HUES64 (cell line): ENCODE data around the gene SPACDR.

Experiments
- H3K27ac ChIP-seq: 2 replicates; pipeline ENCODE4 v1.7.0; 2013; ENCODE audit warnings: low read depth, low read length, inconsistent platforms
- H3K27me3 ChIP-seq: 2 replicates; pipeline ENCODE4 v1.6.1; 2013; ENCODE audit warnings: mild to moderate bottlenecking, low read length; ENCODE audit not compliant: insufficient read depth
- H3K36me3 ChIP-seq: 2 replicates; pipeline ENCODE4 v1.6.1; 2013; ENCODE audit warnings: mild to moderate bottlenecking, low read length; ENCODE audit not compliant: insufficient read depth
- H3K4me1 ChIP-seq: 2 replicates; pipeline ENCODE4 v1.6.1; 2013; ENCODE audit warnings: mild to moderate bottlenecking, low read length, moderate library complexity; ENCODE audit not compliant: insufficient read depth
- H3K4me3 ChIP-seq: 2 replicates; pipeline ENCODE4 v1.5.1; 2013; ENCODE audit warnings: mild to moderate bottlenecking, low read length, moderate library complexity
- H3K9ac ChIP-seq: 2 replicates; pipeline ENCODE4 v1.6.1; 2013; ENCODE audit warnings: mild to moderate bottlenecking, low read depth, low read length
- H3K9me3 ChIP-seq: 2 replicates; pipeline ENCODE4 v1.6.1; 2013; ENCODE audit warnings: low read depth, low read length; ENCODE audit not compliant: insufficient read depth
- WGBS: fragments of 150-250, 120-280 bp; methylation state at CpG from one replicate; pipeline ENCODE4 v1.1.7; 2013; ENCODE audit warnings: missing lambda C conversion rate; 5-methylcytosine and 5-hydroxymethylcytosine counted together

SPACDR gene

DNA sequence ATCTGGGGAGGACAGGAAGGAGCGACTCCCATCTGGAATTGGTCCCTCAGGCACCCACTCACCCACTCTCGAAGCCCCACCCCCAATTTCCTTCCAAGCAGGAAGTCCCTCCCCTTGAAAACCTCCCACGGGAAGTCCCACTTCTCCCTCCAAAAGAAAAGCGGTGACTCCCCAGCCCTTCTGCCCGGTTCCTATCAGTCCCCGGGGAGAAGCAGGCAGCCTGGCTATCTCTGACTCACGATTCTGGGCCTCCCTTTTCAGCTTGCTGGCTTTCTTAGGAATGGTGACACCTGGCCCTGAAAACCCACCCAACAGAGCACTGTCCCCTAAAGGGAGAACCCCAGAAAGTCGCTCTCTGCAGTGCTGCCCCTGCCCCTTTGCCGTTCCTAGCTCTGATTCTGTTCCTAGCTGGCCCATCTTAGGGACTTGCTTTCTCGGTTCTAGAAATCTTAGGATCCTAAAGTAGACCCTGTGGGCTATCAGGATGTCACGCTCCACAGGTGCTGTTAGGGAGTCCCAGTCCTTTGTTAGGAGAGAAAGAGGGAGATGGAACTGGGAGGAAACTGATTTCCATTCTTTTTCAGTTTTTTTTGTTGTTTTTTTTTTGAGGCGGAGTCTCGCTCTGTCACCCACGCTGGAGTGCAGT is 8.9 kb upstream of the SPACDR start:
- Histone ChIP-seq H3K27me3 (no peaks in the 10 kb centered on the region), H3K27ac (peak overlapping the region; percentile 35; the same call in 1 of the 2 replicates), H3K9ac (no peak overlapping the region), H3K4me1 (peaks cover 7% of the 10 kb centered on the region), H3K4me3 (no peak overlapping the region), H3K9me3 (no peaks in the 10 kb centered on the region), H3K36me3 (no peaks in the 10 kb centered on the region)
- 75% methylated on average over 14 of the region's 14 CpGs for WGBS

DNA sequence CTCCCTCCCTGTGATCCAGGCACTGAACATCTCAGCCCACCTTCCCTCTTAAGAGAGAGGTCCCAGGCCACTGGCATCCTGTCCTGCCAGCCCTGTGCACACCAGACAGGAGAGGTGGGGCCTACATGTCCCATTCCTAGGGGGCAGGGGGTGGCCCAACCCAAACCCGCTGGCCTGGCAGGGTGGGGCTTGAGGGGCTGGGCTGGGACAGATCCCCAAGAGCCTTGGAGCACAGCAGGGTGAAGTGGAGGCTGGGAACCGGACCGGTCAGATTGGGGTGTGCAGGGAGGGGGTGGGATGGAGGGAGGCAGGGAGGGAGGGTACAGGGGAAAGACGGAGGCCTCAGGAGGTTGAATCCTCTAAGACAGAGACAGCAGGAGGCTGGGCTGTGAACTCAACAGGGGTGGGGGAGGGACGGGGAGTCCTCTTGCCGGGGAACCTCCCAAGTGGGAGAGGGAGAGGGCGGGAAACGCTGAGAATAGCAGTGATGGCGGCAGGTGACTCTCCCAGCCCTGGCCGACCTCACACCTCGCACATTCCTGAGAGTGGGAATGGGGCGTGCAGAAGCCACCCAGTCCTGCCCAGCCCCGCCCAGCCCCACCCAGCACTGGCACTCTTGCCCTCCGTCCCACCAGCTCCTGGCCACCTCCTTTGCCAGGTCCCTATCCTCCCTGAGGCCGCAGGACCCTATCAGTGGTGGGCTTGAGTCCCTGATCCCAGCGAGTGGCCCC is 8.2 kb upstream of the SPACDR start:
- Histone ChIP-seq H3K27me3 (no peaks in the 10 kb centered on the region), H3K9me3 (no peaks in the 10 kb centered on the region), H3K4me1 (peaks cover 7% of the 10 kb centered on the region), H3K36me3 (no peaks in the 10 kb centered on the region), H3K9ac (no peak overlapping the region), H3K4me3 (no peak overlapping the region), H3K27ac (no peak overlapping the region)
- 61% methylated on average over 16 of the region's 16 CpGs for WGBS

DNA sequence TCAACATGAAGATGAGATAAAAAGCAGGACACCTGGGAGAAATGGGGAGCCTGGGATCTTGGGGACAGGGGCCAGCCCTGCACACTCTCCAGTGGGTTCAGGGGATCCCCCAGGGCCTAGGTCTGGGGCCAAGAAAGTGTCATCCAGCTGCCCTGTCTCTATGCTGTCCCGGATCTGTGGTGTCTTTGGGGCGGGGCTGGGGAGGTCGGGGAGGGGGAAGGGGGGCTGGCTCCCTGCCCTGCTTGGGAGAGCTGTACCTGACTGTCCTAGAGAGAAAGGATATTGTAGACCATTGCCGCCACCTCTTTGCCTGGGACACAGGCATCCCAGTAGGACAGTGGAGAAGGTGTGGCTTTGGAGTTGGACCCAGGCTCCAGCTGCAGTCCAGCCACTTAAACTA is 7.0 kb upstream of the SPACDR start:
- H3K36me3 ChIP-seq: no peaks in the 10 kb centered on the region
- WGBS: 84% methylated on average over 4 of the region's 4 CpGs
- H3K4me1 ChIP-seq: peaks cover 7% of the 10 kb centered on the region
- H3K27me3 ChIP-seq: no peaks in the 10 kb centered on the region
- no peak overlapping the region for H3K27ac ChIP-seq
- H3K9me3 ChIP-seq: no peaks in the 10 kb centered on the region
- no peak overlapping the region for H3K4me3 ChIP-seq
- H3K9ac ChIP-seq: no peak overlapping the region

DNA sequence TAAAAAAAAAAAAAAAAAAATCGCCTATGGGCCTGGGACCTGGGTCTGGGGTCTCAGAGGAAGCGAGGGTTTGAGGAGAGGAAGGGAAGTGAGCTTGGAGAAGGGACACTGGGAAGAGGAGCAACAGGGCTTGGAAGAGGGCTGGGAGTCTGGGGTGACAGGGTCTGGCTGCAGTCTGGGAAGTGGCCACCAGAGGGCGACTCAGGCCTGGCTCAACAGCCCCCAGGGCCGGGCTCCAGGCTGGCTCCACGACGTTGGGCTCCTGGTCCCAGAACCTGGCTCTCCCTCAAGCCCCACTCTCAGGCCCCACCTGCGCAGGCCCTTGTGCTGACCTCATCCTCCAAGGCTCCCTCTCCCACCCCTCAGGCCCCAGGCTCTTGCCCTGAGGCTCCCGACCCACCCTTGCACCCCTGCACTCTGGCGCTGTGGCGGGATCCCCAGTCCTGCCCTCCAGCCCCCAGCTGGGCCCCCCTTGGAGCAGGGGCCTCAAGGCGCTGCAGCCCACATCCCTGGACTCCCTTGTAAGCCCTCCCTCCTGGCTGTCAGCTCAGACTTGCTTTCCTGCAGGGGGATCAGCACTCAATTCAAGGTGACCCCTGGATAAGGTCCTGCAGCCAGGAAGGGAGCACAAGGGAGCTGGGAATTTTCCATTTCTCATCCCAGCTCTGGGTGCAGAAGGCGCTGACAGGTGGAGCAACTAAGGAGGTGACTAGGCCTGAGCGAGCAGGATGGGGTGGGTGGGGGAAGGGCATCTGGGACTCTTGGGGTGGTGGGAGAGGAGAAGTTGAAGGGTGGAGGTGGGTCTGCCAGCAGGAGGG is 5.4 kb upstream of the SPACDR start:
- Histone ChIP-seq H3K9me3 (no peaks in the 10 kb centered on the region), H3K36me3 (no peaks in the 10 kb centered on the region), H3K4me3 (no peak overlapping the region), H3K27me3 (no peaks in the 10 kb centered on the region), H3K27ac (no peak overlapping the region), H3K4me1 (peaks cover 7% of the 10 kb centered on the region), H3K9ac (no peak overlapping the region)
- WGBS: 34% methylated on average over 13 of the region's 13 CpGs

DNA sequence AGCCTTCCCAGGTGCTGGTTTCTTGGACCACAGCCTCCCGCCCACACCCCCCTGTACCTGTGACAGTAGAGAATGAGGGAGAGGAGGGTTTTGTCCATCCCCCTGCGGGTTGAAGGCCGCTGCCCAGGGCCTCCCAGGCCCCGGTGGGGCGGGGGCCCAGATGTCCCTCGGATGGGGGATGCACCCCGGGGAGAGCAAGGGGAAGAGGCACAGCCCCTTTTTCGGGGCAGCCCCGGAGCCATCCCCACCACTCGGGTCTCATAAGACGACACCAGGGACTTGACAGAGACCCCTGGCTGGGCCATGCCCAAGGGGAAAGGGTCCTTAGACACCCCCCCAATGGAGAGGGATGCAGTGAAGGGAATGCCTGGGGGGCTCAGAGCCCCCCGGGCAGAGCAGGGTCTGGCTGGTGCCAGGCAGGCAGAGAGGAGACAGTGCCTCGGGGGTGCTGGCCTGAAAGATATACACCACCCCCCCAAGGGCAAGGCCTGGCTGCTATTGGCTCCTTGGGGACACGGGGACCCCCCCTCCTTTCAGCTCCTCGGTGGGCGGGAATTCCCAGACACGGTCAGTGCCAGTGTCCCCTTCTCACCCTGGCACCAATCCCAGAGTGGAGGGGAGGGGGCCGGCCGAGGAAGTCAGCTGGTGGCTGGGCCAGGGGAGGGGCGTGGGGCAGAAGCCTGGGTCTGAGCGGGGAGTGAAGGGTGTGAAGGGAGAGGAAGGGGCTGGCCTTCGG is 3.7 kb upstream of the SPACDR start:
- H3K9me3 ChIP-seq: no peaks in the 10 kb centered on the region
- H3K27me3 ChIP-seq: no peaks in the 10 kb centered on the region
- H3K36me3 ChIP-seq: no peaks in the 10 kb centered on the region
- no peak overlapping the region for H3K4me3 ChIP-seq
- no peak overlapping the region for H3K27ac ChIP-seq
- H3K4me1 ChIP-seq: peaks cover 3% of the 10 kb centered on the region
- H3K9ac ChIP-seq: no peak overlapping the region
- WGBS: 91% methylated on average over 22 of the region's 22 CpGs

DNA sequence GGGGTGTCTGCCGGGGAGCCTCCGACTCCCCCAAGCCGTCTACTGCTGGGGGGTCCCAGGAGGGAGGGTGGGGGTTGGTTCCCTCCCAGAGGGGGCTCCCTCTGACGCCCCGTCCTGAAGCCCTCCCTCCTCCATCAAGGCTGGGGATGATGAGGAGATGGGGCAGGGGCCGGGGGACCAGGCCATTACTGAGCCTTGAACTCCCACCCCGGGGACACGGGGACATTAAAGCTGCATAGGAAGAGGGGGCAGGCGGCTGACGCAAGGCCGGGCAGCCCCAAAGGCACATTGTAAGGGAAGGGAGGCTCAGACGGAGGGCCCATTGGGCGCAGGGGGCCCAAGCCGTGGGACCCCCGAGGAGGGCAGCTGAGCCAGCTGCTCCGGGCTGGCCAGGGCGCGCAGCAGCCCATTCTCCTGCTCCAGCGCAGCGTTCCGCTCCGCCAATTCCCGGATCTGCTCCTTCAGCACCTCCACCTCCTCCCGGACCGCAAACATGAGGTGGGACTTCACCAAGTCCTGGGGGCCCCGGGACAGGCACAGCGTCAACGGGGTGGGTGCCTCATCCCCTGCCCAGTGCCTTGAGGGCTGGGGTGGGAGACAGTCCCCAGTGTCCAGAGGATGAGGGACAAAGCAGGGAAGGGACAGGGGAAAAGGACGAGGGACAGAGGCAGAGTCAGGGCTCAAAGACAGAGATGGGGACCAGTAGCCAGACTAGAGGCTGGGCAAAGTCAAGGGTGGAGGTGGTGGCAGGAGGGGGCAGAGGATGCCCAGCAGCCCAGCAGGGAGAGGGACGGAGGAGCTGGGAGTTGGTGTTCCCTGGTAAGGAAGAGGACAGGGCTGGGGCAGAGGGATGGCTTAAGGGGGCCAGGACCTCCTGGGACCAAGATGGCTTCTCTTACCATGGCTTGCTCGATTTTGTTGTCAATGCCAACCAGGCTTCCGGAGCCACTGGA is 2.9 kb upstream of the SPACDR start:
- H3K4me3 ChIP-seq: no peak overlapping the region
- H3K9me3 ChIP-seq: no peaks in the 10 kb centered on the region
- H3K4me1 ChIP-seq: no peaks in the 10 kb centered on the region; the same call in 1 of the 2 replicates
- H3K27me3 ChIP-seq: no peaks in the 10 kb centered on the region
- H3K27ac ChIP-seq: no peak overlapping the region; the same call in 1 of the 2 replicates
- H3K9ac ChIP-seq: no peak overlapping the region
- no peaks in the 10 kb centered on the region for H3K36me3 ChIP-seq
- WGBS: 93% methylated on average over 27 of the region's 32 CpGs

DNA sequence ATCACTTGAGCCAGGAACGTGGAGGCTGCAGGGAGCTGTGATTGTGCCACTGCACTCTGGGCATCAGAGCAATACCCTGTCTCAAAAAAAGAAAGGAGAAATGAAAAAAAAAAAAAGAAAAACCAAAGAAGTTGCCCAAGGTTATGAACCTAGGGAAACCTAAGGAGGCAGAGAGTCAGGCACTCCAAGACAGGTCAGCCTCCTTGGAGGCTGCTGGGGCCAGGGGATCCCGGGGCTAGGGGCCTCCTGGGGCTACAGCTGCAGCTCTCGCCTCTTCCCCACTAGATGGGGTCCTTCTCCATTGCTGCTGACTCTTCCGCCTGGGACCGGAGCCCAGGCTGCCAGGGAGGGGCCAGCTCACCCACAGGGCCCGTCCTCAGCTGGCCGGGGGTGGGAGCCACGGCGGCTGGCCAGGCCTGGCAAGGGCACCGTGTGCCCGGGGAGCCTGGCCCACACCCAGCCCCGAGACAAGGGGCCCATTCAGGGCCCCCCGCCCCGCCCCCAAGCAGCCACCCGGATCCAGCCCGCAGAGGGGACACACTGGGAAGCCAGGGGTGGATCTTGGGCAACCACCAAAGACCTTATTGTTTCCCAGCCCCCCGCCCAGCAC is 1.7 kb upstream of the SPACDR start:
- Histone ChIP-seq H3K9me3 (no peaks in the 10 kb centered on the region), H3K27me3 (no peaks in the 10 kb centered on the region), H3K27ac (no peak overlapping the region), H3K4me3 (peak overlapping the region; percentile 23; the same call in 1 of the 2 replicates), H3K36me3 (no peaks in the 10 kb centered on the region), H3K4me1 (no peaks in the 10 kb centered on the region; the same call in 1 of the 2 replicates), H3K9ac (no peak overlapping the region)
- 20% methylated on average over 17 of the region's 17 CpGs for WGBS

DNA sequence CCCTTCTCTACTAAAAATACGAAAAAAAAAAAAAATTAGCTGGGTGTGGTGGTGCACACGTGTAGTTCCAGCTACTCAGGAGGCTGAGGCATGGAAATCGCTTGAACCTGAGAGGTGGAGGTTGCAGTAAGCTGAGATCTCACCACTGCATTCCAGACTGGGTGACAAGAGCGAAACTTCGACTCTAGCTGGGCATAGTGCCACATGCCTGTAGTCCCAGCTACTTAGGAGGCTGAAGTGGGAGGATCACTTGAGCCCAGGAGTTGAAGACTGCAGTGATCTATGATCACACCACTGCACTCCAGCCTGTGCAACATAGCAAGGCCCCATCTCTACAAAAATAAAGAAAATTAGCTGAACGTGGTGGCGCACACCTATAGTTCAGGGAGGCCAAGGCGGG is 1.2 kb upstream of the SPACDR start:
- H3K9ac ChIP-seq: no peak overlapping the region
- no peaks in the 10 kb centered on the region for H3K9me3 ChIP-seq
- 88% methylated on average over 8 of the region's 8 CpGs for WGBS
- no peak overlapping the region for H3K27ac ChIP-seq
- H3K4me3 ChIP-seq: no peak overlapping the region
- no peaks in the 10 kb centered on the region for H3K36me3 ChIP-seq
- no peaks in the 10 kb centered on the region; the same call in 1 of the 2 replicates for H3K4me1 ChIP-seq
- H3K27me3 ChIP-seq: no peaks in the 10 kb centered on the region

DNA sequence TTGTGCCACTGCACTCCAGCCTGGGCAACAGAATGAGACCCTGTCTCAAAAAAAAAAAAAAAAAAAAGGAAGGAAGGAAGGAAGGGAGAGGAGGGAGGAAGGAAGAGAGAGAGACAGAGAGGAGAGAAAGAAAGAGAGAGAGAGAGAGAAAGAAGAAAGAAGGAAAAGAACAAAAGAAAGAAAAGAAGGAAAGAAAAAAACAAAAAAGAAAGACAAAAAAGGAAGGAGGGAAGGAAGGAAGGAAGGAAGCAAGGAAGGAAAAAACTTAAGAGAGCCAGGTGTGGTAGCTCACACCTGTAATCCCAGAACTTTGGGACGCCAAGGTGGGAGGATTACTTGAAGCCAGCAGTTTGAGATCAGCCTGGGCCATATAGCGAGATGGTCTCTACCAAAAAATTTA is 731 bp upstream of the SPACDR start:
- Histone ChIP-seq H3K4me1 (no peaks in the 10 kb centered on the region; the same call in 1 of the 2 replicates), H3K36me3 (no peaks in the 10 kb centered on the region), H3K9me3 (no peaks in the 10 kb centered on the region), H3K27me3 (no peaks in the 10 kb centered on the region), H3K9ac (no peak overlapping the region), H3K4me3 (no peak overlapping the region), H3K27ac (no peak overlapping the region)
- 92% methylated on average over 2 of the region's 2 CpGs for WGBS

DNA sequence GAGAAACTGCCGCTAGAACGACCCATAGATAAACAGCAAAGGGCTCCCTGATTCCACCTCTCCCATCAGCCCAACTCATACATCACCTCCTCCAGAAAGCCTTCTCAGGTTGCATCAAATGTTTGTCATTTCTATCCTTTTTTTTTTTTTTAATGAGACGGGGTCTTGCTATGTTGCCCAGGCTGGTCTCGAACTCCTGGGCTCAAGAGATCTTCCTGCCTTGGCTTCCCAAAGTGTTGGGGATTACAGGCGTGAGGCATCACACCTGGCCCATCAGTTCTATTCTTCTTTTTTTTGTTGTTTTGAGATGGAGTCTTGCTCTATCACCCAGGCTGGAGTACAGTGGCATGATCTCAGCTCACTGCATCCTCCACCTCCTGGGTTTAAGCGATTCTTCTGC is 7.0 kb downstream of the SPACDR start:
- WGBS: 89% methylated on average over 6 of the region's 6 CpGs
- no peaks in the 10 kb centered on the region for H3K36me3 ChIP-seq
- no peaks in the 10 kb centered on the region for H3K27me3 ChIP-seq
- H3K9me3 ChIP-seq: no peaks in the 10 kb centered on the region
- H3K4me3 ChIP-seq: no peak overlapping the region
- H3K27ac ChIP-seq: no peak overlapping the region; the same call in 1 of the 2 replicates
- peaks cover 7% of the 10 kb centered on the region for H3K4me1 ChIP-seq
- H3K9ac ChIP-seq: no peak overlapping the region
